Measurements from ENCODE around the gene RPL31.

Gene RPL31

GRCh38 chr2:100988630-100989417 is 13.3 kb upstream of the RPL31 start:
- DNase-seq (ENCODE audit: low read depth in 1 of 2, low spot score in 1 of 2), result no peak
- Histone ChIP-seq H3K27me3 (ENCODE audit: insufficient read depth, poor library complexity, severe bottlenecking) (no peaks in the 10 kb centered on the region), H3K4me3 (replicated peaks; ENCODE audit: insufficient read depth, low read length) (no peak overlapping the region), H3K27ac (replicated peaks) (no peak overlapping the region)
- TF ChIP-seq SPI1 (IDR thresholded peaks at IDR 0.05; ENCODE audit: borderline replicate concordance, low read depth) (no peak), GABPA (IDR thresholded peaks at IDR 0.05; ENCODE audit: low read depth) (no peak), POLR2AphosphoS5 (IDR thresholded peaks at IDR 0.05; ENCODE audit: low read depth) (no peak), REST (IDR thresholded peaks at IDR 0.05; ENCODE audit: insufficient replicate concordance, low read depth) (no peak)

GRCh38 chr2:100989666-100990065 is 12.4 kb upstream of the RPL31 start:
- no peak overlapping the region for H3K4me3 ChIP-seq (replicated peaks; ENCODE audit: insufficient read depth, low read length)
- H3K27me3 ChIP-seq (ENCODE audit: insufficient read depth, poor library complexity, severe bottlenecking), result no peaks in the 10 kb centered on the region
- H3K27ac ChIP-seq (replicated peaks), result no peak overlapping the region
- no peak for DNase-seq (ENCODE audit: low read depth in 1 of 2, low spot score in 1 of 2)
- TF ChIP-seq CTCF (IDR thresholded peaks at IDR 0.05; ENCODE audit: insufficient read depth, low read length), result no peak
- no peak for TF ChIP-seq SPI1 (IDR thresholded peaks at IDR 0.05; ENCODE audit: borderline replicate concordance, low read depth)
- no peak for TF ChIP-seq GABPA (IDR thresholded peaks at IDR 0.05; ENCODE audit: low read depth)
- TF ChIP-seq REST (IDR thresholded peaks at IDR 0.05; ENCODE audit: insufficient replicate concordance, low read depth), result no peak
- no peak for TF ChIP-seq POLR2AphosphoS5 (IDR thresholded peaks at IDR 0.05; ENCODE audit: low read depth)

- Histone ChIP-seq H3K27ac (replicated peaks) (no peak overlapping the region), H3K27me3 (ENCODE audit: insufficient read depth, poor library complexity, severe bottlenecking) (no peaks in the 10 kb centered on the region), H3K4me3 (replicated peaks; ENCODE audit: insufficient read depth, low read length) (no peak overlapping the region)
- DNase-seq (ENCODE audit: low read depth in 1 of 2, low spot score in 1 of 2), result no peak
- TF ChIP-seq REST (IDR thresholded peaks at IDR 0.05; ENCODE audit: insufficient replicate concordance, low read depth) (no peak), GABPA (IDR thresholded peaks at IDR 0.05; ENCODE audit: low read depth) (no peak), SPI1 (IDR thresholded peaks at IDR 0.05; ENCODE audit: borderline replicate concordance, low read depth) (no peak)
Measured at GRCh38 chr2:100990166-100990565, 11.9 kb upstream of the RPL31 start.

GRCh38 chr2:100990650-100991403 is 11.3 kb upstream of the RPL31 start:
- H3K4me3 ChIP-seq (replicated peaks; ENCODE audit: insufficient read depth, low read length), result no peak overlapping the region
- H3K27ac ChIP-seq (replicated peaks), result no peak overlapping the region
- no peak for TF ChIP-seq SPI1 (IDR thresholded peaks at IDR 0.05; ENCODE audit: borderline replicate concordance, low read depth)
- no peak for TF ChIP-seq GABPA (IDR thresholded peaks at IDR 0.05; ENCODE audit: low read depth)
- TF ChIP-seq POLR2AphosphoS5 (IDR thresholded peaks at IDR 0.05; ENCODE audit: low read depth), result no peak
- TF ChIP-seq CTCF (IDR thresholded peaks at IDR 0.05; ENCODE audit: insufficient read depth, low read length), result no peak
- no peak for TF ChIP-seq REST (IDR thresholded peaks at IDR 0.05; ENCODE audit: insufficient replicate concordance, low read depth)
- no peak for DNase-seq (ENCODE audit: low read depth in 1 of 2, low spot score in 1 of 2)
- no peaks in the 10 kb centered on the region for H3K27me3 ChIP-seq (ENCODE audit: insufficient read depth, poor library complexity, severe bottlenecking)
